HG03039 (cell line): ENCODE measurements around the gene QRICH2.
"Not testable (repeated sequence)": the region's sequence is repeated elsewhere in the genome, so short reads cannot be mapped to it uniquely, and the experiment has no call there.

Source experiments
- ATAC-seq: cut with Tn5 transposase; IDR thresholded peaks from one replicate; pipeline ENCODE4 v1.9.1; 2021; ENCODE audit warnings: mild to moderate bottlenecking, moderate library complexity; ENCODE audit not compliant: unreplicated experiment

QRICH2 gene

GRCh38 chr17:76225373-76226086, 82.5 kb downstream of the QRICH2 start:
- not testable (repeated sequence) for ATAC-seq
